ENCODE results near the gene CUEDC1.

- no peak for TF ChIP-seq CTCF (IDR thresholded peaks at IDR 0.05)
- TF ChIP-seq POLR2AphosphoS5 (IDR thresholded peaks at IDR 0.05), result peak; percentile 14
- no peak for TF ChIP-seq POLR2A (IDR thresholded peaks at IDR 0.05)
These were observed 19.1 kb downstream of the CUEDC1 start for GRCh38 chr17:57935833-57936807.

All from prostate gland (tissue), 2 donors.